ENCODE measurements around the gene GIN1. TPM values are rescaled to one million over a fixed set of nuclear protein-coding genes. Genes with fewer than 3 reads are reported as not detected.

GIN1 gene
- total and polyA plus RNA-seq, 9 of the 15 experiments (the other 6 are each of a cell fraction or from before 2014, with no cell fraction given): 2.4 to 9.8 (median 7.8) TPM

DNA sequence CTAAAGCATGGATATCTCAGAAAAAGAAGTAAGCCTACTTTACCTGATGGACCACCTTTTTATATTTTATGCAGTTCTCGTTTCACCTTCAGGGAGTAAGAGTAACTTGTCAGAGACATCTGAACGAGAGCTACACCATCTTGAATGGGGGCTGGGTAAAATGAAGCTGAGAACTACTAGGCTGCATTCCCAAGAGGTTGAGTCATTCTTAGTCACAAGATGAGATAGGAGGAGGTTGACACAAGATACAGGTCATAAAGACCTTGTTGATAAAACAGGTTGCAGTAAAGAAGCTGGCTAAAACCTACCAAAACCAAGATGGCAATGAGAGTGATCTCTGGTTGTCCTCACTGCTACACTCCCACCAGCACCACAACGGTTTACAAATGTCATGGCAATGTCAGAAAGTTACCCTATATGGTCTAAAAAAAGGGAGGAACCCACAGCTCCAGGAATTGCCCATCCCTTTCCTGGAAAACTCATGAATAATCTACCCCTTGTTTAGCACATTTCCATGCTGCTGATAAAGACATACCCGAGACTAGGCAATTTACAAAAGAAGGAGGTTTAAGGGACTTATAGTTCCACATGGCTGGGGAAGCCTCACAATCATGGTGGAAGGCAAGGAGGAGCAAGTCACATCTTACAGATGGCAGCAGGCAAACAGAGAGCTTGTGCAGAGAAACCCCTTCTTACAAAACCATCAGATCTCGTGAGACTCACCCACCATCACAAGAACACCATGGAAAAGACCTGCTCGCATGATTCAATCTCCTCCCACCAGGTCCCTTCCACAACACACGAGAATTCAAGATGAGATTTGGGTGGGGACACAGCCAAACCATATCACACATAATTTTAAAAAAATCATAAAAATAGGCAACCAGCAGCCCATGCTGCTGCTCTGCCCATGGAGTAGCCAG lies 62.5 kb downstream of the GIN1 start (continued):
- TF ChIP-seq MNT (conservative IDR thresholded peaks at IDR 0.05): no peak; a peak in 1 of 4 replicates
- no peak for TF ChIP-seq ZFX (CRISPR knock-in tag; IDR thresholded peaks at IDR 0.05)
- TF ChIP-seq NBN (IDR thresholded peaks at IDR 0.05; ENCODE audit: low read depth): no peak
- no peak for TF ChIP-seq SRSF9 (IDR thresholded peaks at IDR 0.05; ENCODE audit: borderline replicate concordance, low read depth, low read length)
- peak; percentile 67; the same call in 1 of the 2 replicates for TF ChIP-seq ZNF23 (CRISPR knock-in tag; IDR thresholded peaks at IDR 0.05)
- peak; percentile 92 for TF ChIP-seq ZBTB17 (CRISPR knock-in tag; IDR thresholded peaks at IDR 0.05)
- TF ChIP-seq SAP30 (IDR thresholded peaks at IDR 0.05; ENCODE audit: borderline replicate concordance, insufficient read depth, low read depth, low read length, poor library complexity, severe bottlenecking): no peak
- no peak for TF ChIP-seq KLF10 (CRISPR knock-in tag; IDR thresholded peaks at IDR 0.05)
- peak; percentile 67 for TF ChIP-seq DPF2 (IDR thresholded peaks at IDR 0.05)
- peak; percentile 90 for TF ChIP-seq ZNF449 (CRISPR knock-in tag; IDR thresholded peaks at IDR 0.05)
- TF ChIP-seq TCF7 (IDR thresholded peaks at IDR 0.05; ENCODE audit: borderline replicate concordance): no peak
- no peak for TF ChIP-seq CGGBP1 (CRISPR knock-in tag; IDR thresholded peaks at IDR 0.05)
- no peak for TF ChIP-seq MLX (CRISPR knock-in tag; conservative IDR thresholded peaks at IDR 0.05)
- no peak for TF ChIP-seq RB1 (IDR thresholded peaks at IDR 0.05; ENCODE audit: low read depth)
- peak; percentile 79 for TF ChIP-seq ZSCAN32 (CRISPR knock-in tag; IDR thresholded peaks at IDR 0.05)
- no peak for TF ChIP-seq ZNF224 (CRISPR knock-in tag; IDR thresholded peaks at IDR 0.05)
- TF ChIP-seq GATAD2B (IDR thresholded peaks at IDR 0.05; ENCODE audit: borderline replicate concordance): no peak
- TF ChIP-seq FOXM1 (IDR thresholded peaks at IDR 0.05; ENCODE audit: low read depth): no peak; the same call in 1 of the 2 replicates
- TF ChIP-seq FOXM1 (CRISPR knock-in tag; IDR thresholded peaks at IDR 0.05; ENCODE audit: low read depth): no peak
- no peak for TF ChIP-seq MTF1 (CRISPR knock-in tag; IDR thresholded peaks at IDR 0.05; ENCODE audit: borderline replicate concordance)
- no peak for TF ChIP-seq ZNF143 (CRISPR knock-in tag; IDR thresholded peaks at IDR 0.05)
- no peak for TF ChIP-seq SP1 (CRISPR knock-in tag; IDR thresholded peaks at IDR 0.05)
- TF ChIP-seq, protein P1, sequence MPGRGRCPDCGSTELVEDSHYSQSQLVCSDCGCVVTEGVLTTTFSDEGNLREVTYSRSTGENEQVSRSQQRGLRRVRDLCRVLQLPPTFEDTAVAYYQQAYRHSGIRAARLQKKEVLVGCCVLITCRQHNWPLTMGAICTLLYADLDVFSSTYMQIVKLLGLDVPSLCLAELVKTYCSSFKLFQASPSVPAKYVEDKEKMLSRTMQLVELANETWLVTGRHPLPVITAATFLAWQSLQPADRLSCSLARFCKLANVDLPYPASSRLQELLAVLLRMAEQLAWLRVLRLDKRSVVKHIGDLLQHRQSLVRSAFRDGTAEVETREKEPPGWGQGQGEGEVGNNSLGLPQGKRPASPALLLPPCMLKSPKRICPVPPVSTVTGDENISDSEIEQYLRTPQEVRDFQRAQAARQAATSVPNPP (IDR thresholded peaks at IDR 0.05; ENCODE audit: borderline replicate concordance, insufficient read depth, insufficient read length): no peak
